Skeletal muscle satellite cell (primary cell): ENCODE data around the gene MMP3. TPM values are rescaled to one million over a fixed set of nuclear protein-coding genes. Genes with fewer than 3 reads are reported as not detected.
"Not testable (repeated sequence)": the region's sequence is repeated elsewhere in the genome, so short reads cannot be mapped to it uniquely, and the experiment has no call there.

Experiments
- H3K27me3 ChIP-seq: 2 replicates; pipeline ENCODE4 v1.7.0; 2013; ENCODE audit warnings: low read length; ENCODE audit not compliant: control insufficient read depth, insufficient read depth
- H3K36me3 ChIP-seq: 2 replicates; pipeline ENCODE4 v1.7.0; 2013; ENCODE audit warnings: mild to moderate bottlenecking, control low read depth, low read length; ENCODE audit not compliant: insufficient read depth
- H3K4me1 ChIP-seq: 2 replicates; pipeline ENCODE4 v1.7.0; 2013; ENCODE audit warnings: low read length; ENCODE audit not compliant: control insufficient read depth, insufficient read depth
- H3K4me2 ChIP-seq: 2 replicates; pipeline ENCODE4 v1.7.0; 2013; ENCODE audit warnings: mild to moderate bottlenecking, low read length
- H3K4me3 ChIP-seq: 2 replicates; pipeline ENCODE4 v1.7.0; 2013; ENCODE audit warnings: low read length
- H3K9ac ChIP-seq: 2 replicates; pipeline ENCODE4 v1.7.0; 2013; ENCODE audit warnings: mild to moderate bottlenecking, low read depth, low read length, moderate library complexity
- H3K9me3 ChIP-seq: replicated peaks from 2 replicates; pipeline ENCODE4 v1.7.0; 2013; ENCODE audit warnings: mild to moderate bottlenecking, control low read depth, low read length
- total RNA-seq: library from RNA; depleted of rRNA; stranded (reverse); fragments of >200 nt; gene quantifications from 2 replicates; pipeline ENCODE4 v1.2.3, GENCODE V29; 2012; rRNA removed

The MMP3 gene
- 26.2 and 87.5 TPM in 2 replicates for total RNA-seq

GRCh38 chr11:102843489-102843888 is at the start of gene MMP3:
Gene MMP3, minus strand, starts transcription at chr11:102843609. Its CDS starts 63 bp downstream, at chr11:102843546.
- Histone ChIP-seq H3K4me1 (peaks cover 5% of the 10 kb centered on the region), H3K27me3 (peaks cover 5% of the 10 kb centered on the region), H3K9ac (no peak within 1 kb of the TSS), H3K4me3 (no peak within 1 kb of the TSS), H3K9me3 (no peaks in the 10 kb centered on the region), H3K4me2 (no peak within 1 kb of the TSS), H3K36me3 (no peaks in the 10 kb centered on the region)

- Histone ChIP-seq H3K9ac (no peak overlapping the region), H3K4me3 (no peak overlapping the region), H3K36me3 (no peaks in the 10 kb centered on the region), H3K4me2 (no peak overlapping the region), H3K27me3 (peaks cover 34% of the 10 kb centered on the region), H3K9me3 (no peaks in the 10 kb centered on the region), H3K4me1 (peaks cover 6% of the 10 kb centered on the region)
Measured at GRCh38 chr11:102891736-102892135, 48.3 kb upstream of the MMP3 start.

GRCh38 chr11:102886999-102887398 is 43.6 kb upstream of the MMP3 start:
- Histone ChIP-seq H3K27me3 (peaks cover 26% of the 10 kb centered on the region), H3K36me3 (no peaks in the 10 kb centered on the region), H3K9ac (no peak overlapping the region), H3K9me3 (no peaks in the 10 kb centered on the region), H3K4me1 (peaks cover 20% of the 10 kb centered on the region), H3K4me2 (no peak overlapping the region), H3K4me3 (no peak overlapping the region)

GRCh38 chr11:102883141-102883540 is 39.7 kb upstream of the MMP3 start:
- no peak overlapping the region for H3K4me2 ChIP-seq
- H3K9me3 ChIP-seq = no peaks in the 10 kb centered on the region
- H3K27me3 ChIP-seq = no peaks in the 10 kb centered on the region
- H3K36me3 ChIP-seq = no peaks in the 10 kb centered on the region
- peaks cover 20% of the 10 kb centered on the region for H3K4me1 ChIP-seq
- no peak overlapping the region for H3K4me3 ChIP-seq
- H3K9ac ChIP-seq = no peak overlapping the region

GRCh38 chr11:102882389-102883024 is 39.1 kb upstream of the MMP3 start:
- peaks cover 20% of the 10 kb centered on the region for H3K4me1 ChIP-seq
- no peaks in the 10 kb centered on the region for H3K36me3 ChIP-seq
- H3K9ac ChIP-seq = no peak overlapping the region

GRCh38 chr11:102879801-102880200 is 36.4 kb upstream of the MMP3 start:
- Histone ChIP-seq H3K9ac (no peak overlapping the region), H3K4me3 (no peak overlapping the region), H3K27me3 (peaks cover 13% of the 10 kb centered on the region), H3K4me1 (peaks cover 9% of the 10 kb centered on the region), H3K4me2 (no peak overlapping the region), H3K9me3 (no peaks in the 10 kb centered on the region), H3K36me3 (no peaks in the 10 kb centered on the region)

More at GRCh38 chr11:102882389-102883024, 39.1 kb upstream of the MMP3 start:
- H3K27me3 ChIP-seq = peaks cover 4% of the 10 kb centered on the region
- H3K4me3 ChIP-seq = no peak overlapping the region
- H3K9me3 ChIP-seq = no peaks in the 10 kb centered on the region
- H3K4me2 ChIP-seq = no peak overlapping the region

- no peak overlapping the region for H3K9ac ChIP-seq
- peaks cover 13% of the 10 kb centered on the region for H3K27me3 ChIP-seq
- no peaks in the 10 kb centered on the region for H3K36me3 ChIP-seq
- H3K4me2 ChIP-seq = no peak overlapping the region
- H3K4me3 ChIP-seq = no peak overlapping the region
- no peaks in the 10 kb centered on the region for H3K9me3 ChIP-seq
- peaks cover 9% of the 10 kb centered on the region for H3K4me1 ChIP-seq
Measured at GRCh38 chr11:102878595-102878994, 35.2 kb upstream of the MMP3 start.

GRCh38 chr11:102874852-102875251 is 31.4 kb upstream of the MMP3 start, which contains the start of gene MMP12:
Gene MMP12, minus strand, starts transcription at chr11:102874982. Its CDS starts 45 bp downstream, at chr11:102874937.
- Histone ChIP-seq H3K27me3 (peaks cover 17% of the 10 kb centered on the region), H3K4me1 (no peaks in the 10 kb centered on the region), H3K4me3 (no peak within 1 kb of the TSS), H3K9ac (no peak within 1 kb of the TSS), H3K4me2 (no peak within 1 kb of the TSS), H3K9me3 (no peaks in the 10 kb centered on the region), H3K36me3 (no peaks in the 10 kb centered on the region)

GRCh38 chr11:102869354-102869964 is 26.1 kb upstream of the MMP3 start:
- H3K4me3 ChIP-seq, H3K27me3 ChIP-seq, H3K4me1 ChIP-seq, H3K9me3 ChIP-seq, H3K36me3 ChIP-seq, H3K9ac ChIP-seq, H3K4me2 ChIP-seq: not testable (repeated sequence)

- Histone ChIP-seq H3K4me3 (no peak overlapping the region), H3K27me3 (peaks cover 3% of the 10 kb centered on the region), H3K4me1 (peaks cover 5% of the 10 kb centered on the region), H3K4me2 (no peak overlapping the region), H3K9ac (no peak overlapping the region), H3K36me3 (no peaks in the 10 kb centered on the region), H3K9me3 (no peaks in the 10 kb centered on the region)
Measured at GRCh38 chr11:102868339-102868738, 24.9 kb upstream of the MMP3 start.

- no peaks in the 10 kb centered on the region for H3K36me3 ChIP-seq
- no peak overlapping the region for H3K4me3 ChIP-seq
- peaks cover 4% of the 10 kb centered on the region for H3K27me3 ChIP-seq
- H3K9me3 ChIP-seq = no peaks in the 10 kb centered on the region
- no peak overlapping the region for H3K9ac ChIP-seq
- no peak overlapping the region for H3K4me2 ChIP-seq
- H3K4me1 ChIP-seq = peaks cover 5% of the 10 kb centered on the region
Measured at GRCh38 chr11:102864724-102865123, 21.3 kb upstream of the MMP3 start.

GRCh38 chr11:102853956-102854355 is 10.5 kb upstream of the MMP3 start:
- Histone ChIP-seq H3K4me2 (no peak overlapping the region), H3K27me3 (no peaks in the 10 kb centered on the region), H3K4me3 (no peak overlapping the region), H3K36me3 (no peaks in the 10 kb centered on the region), H3K9ac (no peak overlapping the region), H3K4me1 (peaks cover 22% of the 10 kb centered on the region), H3K9me3 (no peaks in the 10 kb centered on the region)
